Brain microvascular endothelial cell (primary cell): ENCODE data around the gene ELOVL6.

Source experiments
- DNase-seq: peaks from one replicate; pipeline ENCODE4 v3.0.0-alpha.2; 2020
- H3K27ac ChIP-seq: fragments of 250-450 bp; sonication (Bioruptor Pico); 2 replicates; pipeline ENCODE4 v1.5.1; 2020; ENCODE audit warnings: mild to moderate bottlenecking, moderate library complexity
- H3K27me3 ChIP-seq: fragments of 250-450 bp; sonication (Bioruptor Pico); replicated peaks from 2 replicates; pipeline ENCODE4 v1.5.1; 2020; ENCODE audit warnings: mild to moderate bottlenecking
- H3K36me3 ChIP-seq: fragments of 250-450 bp; sonication (Bioruptor Pico); replicated peaks from 2 replicates; pipeline ENCODE4 v1.5.1; 2020; ENCODE audit warnings: mild to moderate bottlenecking
- H3K4me3 ChIP-seq: 2 replicates; pipeline ENCODE4 v1.5.1; 2011; ENCODE audit warnings: low read depth, mild to moderate bottlenecking, control low read depth, low read length, moderate library complexity
- CTCF ChIP-seq: IDR thresholded peaks from 2 replicates; pipeline ENCODE4 v1.5.1; 2011; ENCODE audit warnings: low read depth, mild to moderate bottlenecking, moderate library complexity, low read length, control low read depth, inconsistent platforms; ENCODE audit errors: missing control alignments
- in situ Hi-C: cut with HindIII; loops from 2 replicates; pipeline ENCODE4 v1.10.0; 2017; ENCODE audit warnings: low sequenced_read_pairs, low pct_ligation_motif_present

ELOVL6 gene

GRCh38 chr4:110112056-110112455 lies 86.4 kb downstream of the ELOVL6 start:
- Histone ChIP-seq H3K4me3 (no peak overlapping the region), H3K27me3 (no peaks in the 10 kb centered on the region), H3K36me3 (no peaks in the 10 kb centered on the region), H3K27ac (no peak overlapping the region)
- in situ Hi-C loops: no loop called here
- no peak for TF ChIP-seq CTCF
- DNase-seq: no peak

- DNase-seq: no peak
- in situ Hi-C loops: no loop called here
- H3K36me3 ChIP-seq: no peaks in the 10 kb centered on the region
- no peak for TF ChIP-seq CTCF
- no peak overlapping the region for H3K27ac ChIP-seq
- H3K27me3 ChIP-seq: no peaks in the 10 kb centered on the region
- no peak overlapping the region for H3K4me3 ChIP-seq
Measured at GRCh38 chr4:110109455-110109854, 89.0 kb downstream of the ELOVL6 start.

- DNase-seq: no peak
- Histone ChIP-seq H3K27ac (no peak overlapping the region), H3K36me3 (no peaks in the 10 kb centered on the region), H3K27me3 (no peaks in the 10 kb centered on the region), H3K4me3 (no peak overlapping the region)
- no peak for TF ChIP-seq CTCF
- in situ Hi-C loops: no loop called here
Measured at GRCh38 chr4:110108960-110109359, 89.5 kb downstream of the ELOVL6 start.

DNA sequence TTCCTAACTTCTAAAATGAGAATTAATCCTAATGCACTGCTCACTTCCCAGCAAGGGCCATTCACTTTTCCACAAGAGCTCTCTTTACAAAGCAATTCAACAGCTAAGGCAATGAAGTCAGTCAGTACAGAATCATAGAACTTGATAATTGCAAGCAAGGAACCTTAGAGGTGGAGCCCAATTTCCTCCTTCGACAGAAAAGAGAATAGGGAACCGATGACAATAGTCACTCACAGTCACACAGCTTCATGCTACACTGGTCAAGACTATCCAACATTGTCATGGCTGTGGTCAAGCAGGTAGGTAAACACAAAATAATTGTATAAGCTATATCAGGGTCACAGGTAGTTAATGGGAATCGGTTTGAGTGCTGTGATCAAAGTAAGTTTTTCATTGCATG lies 90.0 kb downstream of the ELOVL6 start:
- H3K4me3 ChIP-seq: no peak overlapping the region
- no peak for TF ChIP-seq CTCF
- no peak for DNase-seq
- no peaks in the 10 kb centered on the region for H3K27me3 ChIP-seq
- H3K36me3 ChIP-seq: no peaks in the 10 kb centered on the region
- H3K27ac ChIP-seq: no peak overlapping the region
- in situ Hi-C loops: no loop called here

- TF ChIP-seq CTCF: no peak
- Histone ChIP-seq H3K36me3 (no peaks in the 10 kb centered on the region), H3K27me3 (no peaks in the 10 kb centered on the region), H3K27ac (no peak overlapping the region), H3K4me3 (no peak overlapping the region)
- DNase-seq: no peak
- in situ Hi-C loops: no loop called here
Measured at GRCh38 chr4:110107866-110108265, 90.5 kb downstream of the ELOVL6 start.

- Histone ChIP-seq H3K36me3 (no peaks in the 10 kb centered on the region), H3K27me3 (no peaks in the 10 kb centered on the region), H3K27ac (peak overlapping the region; percentile 89), H3K4me3 (no peak overlapping the region)
- peak; percentile 32 for DNase-seq
- in situ Hi-C loops: no loop called here
- no peak for TF ChIP-seq CTCF
Measured at GRCh38 chr4:110106931-110107296, 91.5 kb downstream of the ELOVL6 start.
